Activated T-cell treated with anti-CD3 and anti-CD28 coated beads, Interleukin-2, amount 50 U/mL, for 72 hours (primary cell): ENCODE measurements around the gene STK26. TPM values are rescaled to one million over a fixed set of nuclear protein-coding genes. Genes with fewer than 3 reads are reported as not detected.
A peak's percentile ranks its signal among the peaks of the same experiment; 100 is the strongest.

ENCODE experiments used
- ATAC-seq, 2 donors: fragments of 150-1000 bp; cut with Tn5 transposase; replicated peaks in 1 of 2; 2 replicates each; pipeline ENCODE4 v1.10.0; 2021; ENCODE audit warnings: moderate library complexity in 2 of 2, mild to moderate bottlenecking in 1 of 2
- DNase-seq, 2 donors: peaks; one replicate each; pipeline ENCODE4 v3.0.0; 2021 to 2022; ENCODE audit warnings: mixed read lengths in 1 of 2
- H3K27ac Mint-ChIP-seq: one replicate; pipeline ENCODE4 v1.8.0; 2022; ENCODE audit warnings: mild to moderate bottlenecking, moderate library complexity, mixed read lengths
- H3K27me3 Mint-ChIP-seq: one replicate; pipeline ENCODE4 v1.8.0; 2022; ENCODE audit warnings: low read depth, mixed read lengths
- H3K36me3 Mint-ChIP-seq, 2 donors: one replicate each; pipeline ENCODE4 v1.8.0; 2022; ENCODE audit warnings: mixed read lengths in 2 of 2, mild to moderate bottlenecking in 1 of 2; ENCODE audit not compliant: insufficient read depth in 2 of 2
- H3K4me1 Mint-ChIP-seq: one replicate; pipeline ENCODE4 v1.8.0; 2022; ENCODE audit warnings: low read depth, mixed read lengths
- H3K4me3 Mint-ChIP-seq, 2 donors: one replicate each; pipeline ENCODE4 v1.8.0; 2022; ENCODE audit warnings: mild to moderate bottlenecking in 2 of 2, mixed read lengths in 2 of 2, moderate library complexity in 2 of 2
- H3K9me3 Mint-ChIP-seq, 2 donors: one replicate each; pipeline ENCODE4 v1.8.0; 2022; ENCODE audit warnings: mixed read lengths in 2 of 2
- total RNA-seq, 2 donors: library from RNA; stranded (reverse); gene quantifications; one replicate each; pipeline ENCODE4 v1.2.3, GENCODE V29; 2022

The STK26 gene
- total RNA-seq, 2 donors from 2014 or later = 57.9 to 73.4 TPM

GRCh38 chrX:132017431-132018185, 5.5 kb upstream of the STK26 start:
- Mint-ChIP-seq H3K36me3 (no peaks in the 10 kb centered on the region), H3K27me3 (peaks cover 11% of the 10 kb centered on the region), H3K27ac (peak overlapping the region; percentile 85), H3K4me3 (peak overlapping the region in 1 of 2 donors; percentile 55), H3K4me1 (peaks cover 24% of the 10 kb centered on the region), H3K9me3 (no peaks in the 10 kb centered on the region)
- ATAC-seq (peak; percentile 50 to 70), DNase-seq (no peak)

- peak overlapping the region; percentile 92 for H3K27ac Mint-ChIP-seq
- ATAC-seq (peak; percentile 30 to 31), DNase-seq (no peak)
- H3K4me3 Mint-ChIP-seq = peak overlapping the region; percentile 91 to 92
- no peaks in the 10 kb centered on the region for H3K9me3 Mint-ChIP-seq
- no peaks in the 10 kb centered on the region for H3K36me3 Mint-ChIP-seq
- H3K4me1 Mint-ChIP-seq = peaks cover 24% of the 10 kb centered on the region
- H3K27me3 Mint-ChIP-seq = peaks cover 4% of the 10 kb centered on the region
Measured at GRCh38 chrX:132022198-132022966, 720 bp upstream of the STK26 start.

- Mint-ChIP-seq H3K9me3 (no peaks in the 10 kb centered on the region), H3K27ac (peak overlapping the region; percentile 75), H3K4me3 (peak overlapping the region; percentile 91 to 92), H3K4me1 (peaks cover 33% of the 10 kb centered on the region), H3K27me3 (peaks cover 17% of the 10 kb centered on the region), H3K36me3 (peaks cover 2% of the 10 kb centered on the region in 2 donors)
- DNase-seq (peak; percentile 57 to 73), ATAC-seq (peak; percentile 75 to 77)
Measured at GRCh38 chrX:132023896-132024386, 839 bp downstream of the STK26 start.

GRCh38 chrX:132025041-132025440, 1.9 kb downstream of the STK26 start:
- Mint-ChIP-seq H3K4me3 (peak overlapping the region; percentile 90 to 92), H3K4me1 (peaks cover 42% of the 10 kb centered on the region), H3K9me3 (no peaks in the 10 kb centered on the region), H3K27ac (peak overlapping the region; percentile 80), H3K27me3 (peaks cover 17% of the 10 kb centered on the region), H3K36me3 (peaks cover 2% of the 10 kb centered on the region in 2 donors)
- ATAC-seq (no peak), DNase-seq (peak in 1 of 2 donors; percentile 11)

- Mint-ChIP-seq H3K4me3 (peak overlapping the region in 1 of 2 donors; percentile 7), H3K4me1 (peaks cover 67% of the 10 kb centered on the region)
- no peak for ATAC-seq
Measured at GRCh38 chrX:132030264-132030663, 7.2 kb downstream of the STK26 start.

GRCh38 chrX:132031867-132032266, 8.8 kb downstream of the STK26 start:
- H3K4me1 Mint-ChIP-seq = peaks cover 68% of the 10 kb centered on the region
- H3K27ac Mint-ChIP-seq = no peak overlapping the region
- peaks cover 2 to 3% of the 10 kb centered on the region in 2 donors for H3K36me3 Mint-ChIP-seq
- H3K4me3 Mint-ChIP-seq = peak overlapping the region; percentile 42 to 48
- no peaks in the 10 kb centered on the region for H3K9me3 Mint-ChIP-seq
- ATAC-seq (no peak), DNase-seq (no peak)
- peaks cover 30% of the 10 kb centered on the region for H3K27me3 Mint-ChIP-seq

More at GRCh38 chrX:132030264-132030663, 7.2 kb downstream of the STK26 start:
- Mint-ChIP-seq H3K27me3 (peaks cover 30% of the 10 kb centered on the region), H3K9me3 (no peaks in the 10 kb centered on the region), H3K36me3 (peaks cover 2 to 3% of the 10 kb centered on the region in 2 donors), H3K27ac (no peak overlapping the region)
- DNase-seq = no peak

GRCh38 chrX:132033166-132033565, 10.1 kb downstream of the STK26 start:
- Mint-ChIP-seq H3K4me1 (peaks cover 68% of the 10 kb centered on the region), H3K4me3 (peak overlapping the region in 1 of 2 donors; percentile 14), H3K27me3 (peaks cover 30% of the 10 kb centered on the region), H3K36me3 (peaks cover 2 to 3% of the 10 kb centered on the region in 2 donors), H3K27ac (peak overlapping the region; percentile 54), H3K9me3 (no peaks in the 10 kb centered on the region)
- DNase-seq = no peak
- ATAC-seq = no peak

GRCh38 chrX:132034648-132035047, 11.5 kb downstream of the STK26 start:
- Mint-ChIP-seq H3K27ac (no peak overlapping the region), H3K36me3 (peaks cover 0 to 2% of the 10 kb centered on the region in 2 donors), H3K9me3 (no peaks in the 10 kb centered on the region), H3K4me1 (peaks cover 60% of the 10 kb centered on the region), H3K4me3 (peak overlapping the region; percentile 10 to 42), H3K27me3 (peaks cover 24% of the 10 kb centered on the region)
- no peak for DNase-seq
- no peak for ATAC-seq

- H3K27me3 Mint-ChIP-seq = peaks cover 23% of the 10 kb centered on the region
- no peaks in the 10 kb centered on the region for H3K9me3 Mint-ChIP-seq
- peaks cover 55% of the 10 kb centered on the region for H3K4me1 Mint-ChIP-seq
- DNase-seq = no peak
- peaks cover 0 to 2% of the 10 kb centered on the region in 2 donors for H3K36me3 Mint-ChIP-seq
- no peak for ATAC-seq
- H3K27ac Mint-ChIP-seq = no peak overlapping the region
- H3K4me3 Mint-ChIP-seq = peak overlapping the region in 1 of 2 donors; percentile 49
Measured at GRCh38 chrX:132037479-132037993, 14.4 kb downstream of the STK26 start.

- no peak for DNase-seq
- peak overlapping the region in 1 of 2 donors; percentile 29 for H3K4me3 Mint-ChIP-seq
- H3K27ac Mint-ChIP-seq = no peak overlapping the region
- H3K36me3 Mint-ChIP-seq = peaks cover 0 to 2% of the 10 kb centered on the region in 2 donors
- peaks cover 47% of the 10 kb centered on the region for H3K4me1 Mint-ChIP-seq
- H3K27me3 Mint-ChIP-seq = peaks cover 30% of the 10 kb centered on the region
- no peak for ATAC-seq
- no peaks in the 10 kb centered on the region for H3K9me3 Mint-ChIP-seq
Measured at GRCh38 chrX:132040066-132040465, 17.0 kb downstream of the STK26 start.

GRCh38 chrX:132041015-132041414, 17.9 kb downstream of the STK26 start:
- Mint-ChIP-seq H3K4me1 (peaks cover 41% of the 10 kb centered on the region), H3K27me3 (peaks cover 36% of the 10 kb centered on the region), H3K27ac (no peak overlapping the region), H3K36me3 (peaks cover 0 to 2% of the 10 kb centered on the region in 2 donors), H3K9me3 (no peaks in the 10 kb centered on the region), H3K4me3 (no peak overlapping the region)
- DNase-seq = no peak
- no peak for ATAC-seq

GRCh38 chrX:132043977-132044376, 20.9 kb downstream of the STK26 start:
- peaks cover 25% of the 10 kb centered on the region for H3K4me1 Mint-ChIP-seq
- no peak overlapping the region for H3K4me3 Mint-ChIP-seq
- no peaks in the 10 kb centered on the region for H3K9me3 Mint-ChIP-seq
- H3K27ac Mint-ChIP-seq = no peak overlapping the region
- peaks cover 28% of the 10 kb centered on the region for H3K27me3 Mint-ChIP-seq
- ATAC-seq (no peak), DNase-seq (no peak)
- H3K36me3 Mint-ChIP-seq = peaks cover 0 to 2% of the 10 kb centered on the region in 2 donors

GRCh38 chrX:132044953-132045352, 21.9 kb downstream of the STK26 start:
- H3K27ac Mint-ChIP-seq = no peak overlapping the region
- H3K9me3 Mint-ChIP-seq = no peaks in the 10 kb centered on the region
- peaks cover 28% of the 10 kb centered on the region for H3K27me3 Mint-ChIP-seq
- H3K4me3 Mint-ChIP-seq = no peak overlapping the region
- ATAC-seq (no peak), DNase-seq (no peak)
- H3K36me3 Mint-ChIP-seq = peaks cover 0 to 3% of the 10 kb centered on the region in 2 donors
- H3K4me1 Mint-ChIP-seq = peaks cover 19% of the 10 kb centered on the region
